ENCODE results near the gene ASCL4.
A peak's percentile ranks its signal among the peaks of the same experiment; 100 is the strongest.

GRCh38 chr12:107775093-107775721, 703 bp downstream of the ASCL4 start:
- TF ChIP-seq POLR2A (IDR thresholded peaks at IDR 0.05), result no peak
- TF ChIP-seq, protein P1, sequence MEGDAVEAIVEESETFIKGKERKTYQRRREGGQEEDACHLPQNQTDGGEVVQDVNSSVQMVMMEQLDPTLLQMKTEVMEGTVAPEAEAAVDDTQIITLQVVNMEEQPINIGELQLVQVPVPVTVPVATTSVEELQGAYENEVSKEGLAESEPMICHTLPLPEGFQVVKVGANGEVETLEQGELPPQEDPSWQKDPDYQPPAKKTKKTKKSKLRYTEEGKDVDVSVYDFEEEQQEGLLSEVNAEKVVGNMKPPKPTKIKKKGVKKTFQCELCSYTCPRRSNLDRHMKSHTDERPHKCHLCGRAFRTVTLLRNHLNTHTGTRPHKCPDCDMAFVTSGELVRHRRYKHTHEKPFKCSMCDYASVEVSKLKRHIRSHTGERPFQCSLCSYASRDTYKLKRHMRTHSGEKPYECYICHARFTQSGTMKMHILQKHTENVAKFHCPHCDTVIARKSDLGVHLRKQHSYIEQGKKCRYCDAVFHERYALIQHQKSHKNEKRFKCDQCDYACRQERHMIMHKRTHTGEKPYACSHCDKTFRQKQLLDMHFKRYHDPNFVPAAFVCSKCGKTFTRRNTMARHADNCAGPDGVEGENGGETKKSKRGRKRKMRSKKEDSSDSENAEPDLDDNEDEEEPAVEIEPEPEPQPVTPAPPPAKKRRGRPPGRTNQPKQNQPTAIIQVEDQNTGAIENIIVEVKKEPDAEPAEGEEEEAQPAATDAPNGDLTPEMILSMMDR (IDR thresholded peaks at IDR 0.05 in 8 of 11, conservative IDR thresholded peaks at IDR 0.05 in 3 of 11), result peak in 1 of 11 experiments; percentile 24

Data from spleen (tissue), 7 donors.